ENCODE results near the gene AGAP1. TPM values are rescaled to one million over a fixed set of nuclear protein-coding genes. Genes with fewer than 3 reads are reported as not detected.

The AGAP1 gene
- total RNA-seq, 2 experiments from 2014 or later: 0.95 to 1.1 TPM

- Mint-ChIP-seq H3K27me3 (ENCODE audit: low read depth) (peaks cover 24% of the 10 kb centered on the region), H3K4me3 (no peak overlapping the region), H3K4me1 (ENCODE audit: low read depth) (peaks cover 11% of the 10 kb centered on the region), H3K9me3 (no peaks in the 10 kb centered on the region), H3K36me3 (ENCODE audit: low read depth) (no peaks in the 10 kb centered on the region), H3K27ac (no peak overlapping the region)
- intact Hi-C loops (cut with micrococcal nuclease): no loop called here
- CTCF ChIA-PET: interaction anchor here (1.0 kb wide), 1 partner anchor 32 kb away, joined by 4 read pairs; no protein-coding TSS in a partner anchor
- DNase-seq: no peak
Measured at GRCh38 chr2:235954888-235955480, 461.1 kb downstream of the AGAP1 start.

GRCh38 chr2:235955664-235956063 lies 461.8 kb downstream of the AGAP1 start:
- no peak overlapping the region for H3K27ac Mint-ChIP-seq
- intact Hi-C loops (cut with micrococcal nuclease): no loop called here
- H3K36me3 Mint-ChIP-seq (ENCODE audit: low read depth): no peaks in the 10 kb centered on the region
- DNase-seq: no peak
- CTCF ChIA-PET: interaction anchor here (1.0 kb wide), 1 partner anchor 33 kb away, joined by 4 read pairs; no protein-coding TSS in a partner anchor
- H3K27me3 Mint-ChIP-seq (ENCODE audit: low read depth): peaks cover 23% of the 10 kb centered on the region
- no peak overlapping the region for H3K4me3 Mint-ChIP-seq
- H3K4me1 Mint-ChIP-seq (ENCODE audit: low read depth): peaks cover 11% of the 10 kb centered on the region
- no peaks in the 10 kb centered on the region for H3K9me3 Mint-ChIP-seq

DNA sequence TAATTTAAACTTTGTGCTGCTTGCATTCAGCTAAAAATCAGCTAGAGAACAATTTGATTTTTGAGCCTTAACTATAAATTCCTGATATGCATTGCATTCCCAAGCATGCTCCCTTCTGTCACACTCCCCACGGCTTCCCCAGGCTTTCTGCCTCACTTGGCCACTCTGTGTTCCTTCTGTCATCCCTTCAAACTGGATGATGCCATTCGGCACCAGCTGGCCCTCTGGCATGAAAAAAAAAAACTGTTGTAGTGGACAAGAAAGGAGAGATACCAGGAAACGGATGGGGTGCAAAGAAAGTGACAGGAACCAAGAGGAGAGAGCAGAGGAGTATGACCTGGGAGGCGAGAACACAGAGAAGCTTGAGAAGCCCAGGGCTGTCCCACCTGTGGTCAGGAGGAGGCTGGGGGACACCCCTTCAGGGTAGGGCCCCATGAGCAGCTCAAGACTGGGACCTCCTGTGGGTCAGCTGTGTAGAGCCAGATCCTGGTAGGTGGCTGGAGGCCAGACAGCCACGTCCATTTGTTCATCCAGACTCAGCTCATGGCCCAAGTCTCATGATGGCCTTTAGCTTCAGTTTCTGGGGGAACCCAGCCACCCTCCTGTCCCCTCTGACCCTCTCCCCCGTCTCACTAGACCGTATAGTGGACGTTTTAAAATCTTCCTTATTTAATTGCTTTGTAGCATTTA lies 462.6 kb downstream of the AGAP1 start:
- Mint-ChIP-seq H3K27ac (no peak overlapping the region), H3K4me3 (no peak overlapping the region), H3K27me3 (ENCODE audit: low read depth) (peaks cover 18% of the 10 kb centered on the region), H3K9me3 (no peaks in the 10 kb centered on the region), H3K36me3 (ENCODE audit: low read depth) (no peaks in the 10 kb centered on the region), H3K4me1 (ENCODE audit: low read depth) (peaks cover 7% of the 10 kb centered on the region)
- intact Hi-C loops (cut with micrococcal nuclease): no loop called here
- CTCF ChIA-PET: no interaction called here
- DNase-seq: no peak

DNA sequence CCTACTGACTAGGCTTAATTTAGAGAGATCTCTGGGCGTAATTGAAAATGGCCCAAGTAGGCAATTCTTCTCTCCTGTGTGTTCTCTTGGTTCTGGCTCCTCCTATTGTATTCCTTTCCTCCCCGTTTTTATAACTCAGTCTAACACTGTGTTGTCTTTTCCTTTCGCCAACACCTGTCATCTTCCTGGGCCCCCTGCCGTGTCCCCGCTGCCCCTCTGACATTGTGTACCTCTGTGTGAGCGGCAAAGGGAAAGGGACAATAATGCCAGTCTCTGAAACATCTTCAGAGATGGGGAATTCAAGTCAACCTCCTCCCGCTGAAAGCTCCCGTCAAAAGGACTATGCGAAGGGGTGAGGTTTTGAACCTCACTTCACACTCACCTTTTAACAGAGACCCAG lies 463.4 kb downstream of the AGAP1 start:
- H3K36me3 Mint-ChIP-seq (ENCODE audit: low read depth): no peaks in the 10 kb centered on the region
- CTCF ChIA-PET: no interaction called here
- H3K27ac Mint-ChIP-seq: no peak overlapping the region
- intact Hi-C loops (cut with micrococcal nuclease): no loop called here
- no peaks in the 10 kb centered on the region for H3K4me1 Mint-ChIP-seq (ENCODE audit: low read depth)
- DNase-seq: no peak
- H3K9me3 Mint-ChIP-seq: no peaks in the 10 kb centered on the region
- peaks cover 16% of the 10 kb centered on the region for H3K27me3 Mint-ChIP-seq (ENCODE audit: low read depth)
- no peak overlapping the region for H3K4me3 Mint-ChIP-seq

- Mint-ChIP-seq H3K4me1 (ENCODE audit: low read depth) (no peaks in the 10 kb centered on the region), H3K4me3 (no peak overlapping the region), H3K9me3 (no peaks in the 10 kb centered on the region), H3K27me3 (ENCODE audit: low read depth) (peaks cover 16% of the 10 kb centered on the region), H3K36me3 (ENCODE audit: low read depth) (no peaks in the 10 kb centered on the region), H3K27ac (no peak overlapping the region)
- DNase-seq: no peak
- intact Hi-C loops (cut with micrococcal nuclease): no loop called here
- CTCF ChIA-PET: interaction anchor here (0.6 kb wide), 1 partner anchor 21 kb away, joined by 3 read pairs; no protein-coding TSS in a partner anchor
Measured at GRCh38 chr2:235958221-235958930, 464.5 kb downstream of the AGAP1 start.

DNA sequence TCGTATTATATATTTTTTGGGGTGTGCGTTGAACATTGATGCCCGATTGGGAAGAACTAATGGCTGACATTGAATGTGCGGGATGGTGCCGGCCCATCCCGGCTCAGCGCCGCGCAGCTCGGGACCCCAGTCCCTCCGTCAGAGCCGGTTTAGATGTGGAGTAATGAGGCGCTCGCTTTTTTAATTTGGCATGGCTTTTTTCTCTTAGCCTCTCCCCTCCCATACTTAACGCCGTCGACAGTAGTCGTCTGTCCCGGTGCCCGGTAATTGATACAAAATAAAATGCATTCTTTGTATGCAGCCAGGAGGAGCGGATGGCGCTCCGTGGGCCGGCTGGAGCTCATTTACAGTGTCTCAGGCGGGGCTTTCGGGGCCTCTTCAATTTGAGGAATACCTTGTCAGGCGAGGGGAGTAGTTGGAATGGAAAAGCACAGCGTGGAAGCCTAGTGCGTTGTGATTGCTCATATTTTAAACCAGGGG lies 465.1 kb downstream of the AGAP1 start:
- H3K4me3 Mint-ChIP-seq: no peak overlapping the region
- intact Hi-C loops (cut with micrococcal nuclease): no loop called here
- H3K4me1 Mint-ChIP-seq (ENCODE audit: low read depth): no peaks in the 10 kb centered on the region
- CTCF ChIA-PET: no interaction called here
- DNase-seq: no peak
- no peaks in the 10 kb centered on the region for H3K36me3 Mint-ChIP-seq (ENCODE audit: low read depth)
- H3K27ac Mint-ChIP-seq: no peak overlapping the region
- H3K27me3 Mint-ChIP-seq (ENCODE audit: low read depth): peaks cover 17% of the 10 kb centered on the region
- H3K9me3 Mint-ChIP-seq: no peaks in the 10 kb centered on the region

GRCh38 chr2:235960011-235960715 lies 466.3 kb downstream of the AGAP1 start:
- Mint-ChIP-seq H3K27me3 (ENCODE audit: low read depth) (peaks cover 11% of the 10 kb centered on the region), H3K36me3 (ENCODE audit: low read depth) (no peaks in the 10 kb centered on the region), H3K9me3 (no peaks in the 10 kb centered on the region), H3K4me3 (no peak overlapping the region), H3K27ac (no peak overlapping the region), H3K4me1 (ENCODE audit: low read depth) (no peaks in the 10 kb centered on the region)
- DNase-seq: no peak
- intact Hi-C loops (cut with micrococcal nuclease): no loop called here
- CTCF ChIA-PET: no interaction called here

DNA sequence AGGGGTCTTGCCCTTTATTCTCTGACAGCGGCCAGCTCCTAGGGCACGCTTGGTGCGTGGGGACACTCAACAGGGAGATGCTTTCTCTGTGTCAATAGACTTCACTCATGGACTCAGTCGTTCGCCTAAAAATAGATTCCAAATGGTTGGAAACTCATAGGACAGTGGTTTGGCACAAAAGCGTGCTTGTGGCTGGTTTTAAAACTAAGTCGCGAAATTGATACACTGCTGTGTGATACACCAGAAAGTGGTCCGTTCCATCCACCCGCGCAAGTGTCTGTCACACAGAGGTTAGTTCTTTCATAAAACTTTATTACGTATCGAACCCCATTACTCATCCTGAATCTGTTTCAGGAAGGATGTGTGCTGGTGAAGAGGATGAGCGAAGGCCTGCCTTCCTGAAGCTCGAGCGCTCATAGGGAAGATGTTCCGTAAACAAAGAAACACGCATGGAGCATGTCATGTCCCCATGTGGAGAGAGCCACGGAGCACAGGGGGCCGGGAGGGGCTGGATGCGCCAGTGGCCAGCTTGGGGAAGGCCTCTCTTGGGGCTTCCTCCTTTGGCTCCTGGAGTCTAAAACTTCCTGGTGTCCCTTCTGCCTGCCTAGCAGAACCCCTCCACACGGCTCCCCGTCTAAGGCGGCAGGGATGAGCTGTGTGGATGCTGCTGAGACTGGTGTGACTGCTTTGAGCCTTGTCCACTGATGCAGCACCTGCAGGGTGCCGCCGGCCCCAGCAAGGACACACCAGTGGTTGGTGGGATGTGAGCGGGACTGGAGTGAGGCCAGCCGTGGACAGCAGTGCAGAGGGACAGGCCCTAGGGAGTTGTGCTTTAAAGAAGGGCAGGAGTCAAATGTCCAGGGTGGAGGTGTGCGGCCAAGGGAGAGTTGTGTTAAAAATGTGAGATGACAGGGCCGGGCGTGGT lies 467.1 kb downstream of the AGAP1 start:
- no peak overlapping the region for H3K27ac Mint-ChIP-seq
- peaks cover 7% of the 10 kb centered on the region for H3K27me3 Mint-ChIP-seq (ENCODE audit: low read depth)
- H3K36me3 Mint-ChIP-seq (ENCODE audit: low read depth): no peaks in the 10 kb centered on the region
- no peaks in the 10 kb centered on the region for H3K9me3 Mint-ChIP-seq
- no peak overlapping the region for H3K4me3 Mint-ChIP-seq
- CTCF ChIA-PET: no interaction called here
- no peaks in the 10 kb centered on the region for H3K4me1 Mint-ChIP-seq (ENCODE audit: low read depth)
- no peak for DNase-seq
- intact Hi-C loops (cut with micrococcal nuclease): no loop called here

DNA sequence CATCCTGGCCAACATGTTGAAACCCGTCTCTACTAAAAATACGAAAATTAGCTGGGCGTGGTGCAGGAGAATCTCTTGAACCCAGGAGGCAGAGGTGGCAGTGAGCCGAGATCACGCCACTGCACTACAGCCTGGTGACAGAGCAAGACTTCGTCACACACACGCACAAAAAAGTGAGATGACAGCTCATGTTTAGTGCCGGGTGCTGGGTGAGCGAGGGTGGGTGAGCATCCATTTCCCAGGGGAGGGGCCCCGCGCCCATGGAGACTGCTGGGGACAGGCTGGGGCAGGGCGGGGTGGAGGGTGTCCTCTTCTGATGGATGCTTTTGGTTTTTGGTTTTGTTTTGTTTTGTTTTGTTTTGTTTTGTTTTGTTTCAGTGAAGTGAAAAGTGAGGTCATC lies 467.9 kb downstream of the AGAP1 start:
- Mint-ChIP-seq H3K27me3 (ENCODE audit: low read depth) (peaks cover 4% of the 10 kb centered on the region), H3K27ac (no peak overlapping the region), H3K36me3 (ENCODE audit: low read depth) (no peaks in the 10 kb centered on the region), H3K4me3 (no peak overlapping the region), H3K9me3 (no peaks in the 10 kb centered on the region), H3K4me1 (ENCODE audit: low read depth) (no peaks in the 10 kb centered on the region)
- no peak for DNase-seq
- CTCF ChIA-PET: no interaction called here
- intact Hi-C loops (cut with micrococcal nuclease): no loop called here

DNA sequence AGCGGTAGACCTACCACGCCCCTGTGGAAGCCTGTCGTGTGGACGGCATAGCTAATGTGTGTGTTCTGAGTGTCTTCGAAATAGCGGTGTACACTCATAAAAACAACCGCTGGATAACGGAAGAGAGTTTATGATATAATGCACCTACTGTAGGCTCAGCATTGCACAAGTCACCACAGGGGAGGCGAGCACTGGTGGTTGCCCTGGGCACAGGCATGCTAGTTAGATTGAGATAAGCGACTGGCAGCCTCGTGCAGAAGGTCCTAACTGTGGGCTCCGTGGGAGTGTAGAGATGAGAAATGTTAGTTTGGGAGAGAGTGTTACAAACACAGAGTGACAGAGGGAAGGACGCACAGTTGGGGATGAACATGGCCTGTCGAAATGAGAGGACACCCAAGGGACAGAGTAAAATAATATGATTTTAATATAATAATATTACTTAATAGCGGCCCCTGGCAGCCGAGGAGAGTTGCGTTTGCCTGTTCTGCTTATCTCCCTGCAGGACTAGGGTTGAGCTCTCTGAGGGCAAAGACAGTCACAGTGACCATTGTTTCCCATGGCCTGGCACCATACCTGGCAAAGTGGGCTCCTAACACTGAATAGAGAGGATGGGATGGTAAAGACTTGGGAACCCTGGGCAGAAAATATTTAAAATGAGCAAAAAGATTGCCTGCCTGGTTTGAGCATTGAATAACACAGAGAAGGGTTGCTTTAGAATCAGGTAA lies 470.2 kb downstream of the AGAP1 start:
- no peaks in the 10 kb centered on the region for H3K4me1 Mint-ChIP-seq (ENCODE audit: low read depth)
- no peaks in the 10 kb centered on the region for H3K36me3 Mint-ChIP-seq (ENCODE audit: low read depth)
- H3K27me3 Mint-ChIP-seq (ENCODE audit: low read depth): peaks cover 4% of the 10 kb centered on the region

DNA sequence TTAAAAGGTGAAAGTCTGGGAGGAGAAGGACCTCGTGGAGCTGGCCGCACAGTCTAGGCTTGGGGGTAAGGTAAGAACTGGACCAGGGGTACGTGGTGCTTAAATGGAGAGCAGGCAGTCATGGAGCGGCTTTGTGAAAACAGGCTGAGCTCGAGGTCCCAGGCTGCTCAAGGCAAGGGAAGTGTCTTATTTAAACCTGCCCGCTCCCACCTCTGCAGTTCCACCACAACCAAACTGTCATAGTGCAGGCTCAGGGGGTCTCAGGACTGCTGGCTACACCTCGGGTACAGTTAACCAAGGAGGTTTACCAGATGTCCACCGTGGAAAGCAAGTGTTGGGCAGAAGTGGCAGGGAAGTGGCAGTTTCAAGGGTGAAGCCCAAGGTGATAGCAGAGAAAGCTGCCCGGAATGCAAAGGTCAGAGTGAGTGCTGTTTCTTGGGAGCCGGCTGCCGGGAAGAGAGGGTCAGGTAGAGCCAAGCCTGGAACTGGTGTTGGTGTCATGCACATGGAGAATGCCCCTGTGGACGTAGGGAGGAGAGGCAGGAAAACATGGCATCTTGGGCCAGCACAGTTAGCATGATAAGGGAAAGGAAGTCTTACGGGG lies 471.0 kb downstream of the AGAP1 start:
- intact Hi-C loops (cut with micrococcal nuclease): no loop called here
- Mint-ChIP-seq H3K4me1 (ENCODE audit: low read depth) (no peaks in the 10 kb centered on the region), H3K9me3 (no peaks in the 10 kb centered on the region), H3K27me3 (ENCODE audit: low read depth) (peaks cover 4% of the 10 kb centered on the region), H3K27ac (no peak overlapping the region), H3K4me3 (no peak overlapping the region), H3K36me3 (ENCODE audit: low read depth) (no peaks in the 10 kb centered on the region)
- CTCF ChIA-PET: no interaction called here
- no peak for DNase-seq

More for the DNA sequence above, 470.2 kb downstream of the AGAP1 start:
- Mint-ChIP-seq H3K27ac (no peak overlapping the region), H3K4me3 (no peak overlapping the region), H3K9me3 (no peaks in the 10 kb centered on the region)
- intact Hi-C loops (cut with micrococcal nuclease): no loop called here
- CTCF ChIA-PET: no interaction called here
- DNase-seq: no peak

All from activated naive CD4-positive, alpha-beta T cell treated with anti-CD3 and anti-CD28 coated beads for 36 hours (primary cell).